GM12874 (cell line): ENCODE data around the gene FOXC1.

ENCODE experiments used
- TF ChIP-seq, protein P1 (sequence below): IDR thresholded peaks from 2 replicates; pipeline ENCODE4 v1.5.1; 2011; ENCODE audit warnings: low read depth, mild to moderate bottlenecking, control low read depth, low read length, moderate library complexity; ENCODE audit not compliant: insufficient read depth

FOXC1 gene

DNA sequence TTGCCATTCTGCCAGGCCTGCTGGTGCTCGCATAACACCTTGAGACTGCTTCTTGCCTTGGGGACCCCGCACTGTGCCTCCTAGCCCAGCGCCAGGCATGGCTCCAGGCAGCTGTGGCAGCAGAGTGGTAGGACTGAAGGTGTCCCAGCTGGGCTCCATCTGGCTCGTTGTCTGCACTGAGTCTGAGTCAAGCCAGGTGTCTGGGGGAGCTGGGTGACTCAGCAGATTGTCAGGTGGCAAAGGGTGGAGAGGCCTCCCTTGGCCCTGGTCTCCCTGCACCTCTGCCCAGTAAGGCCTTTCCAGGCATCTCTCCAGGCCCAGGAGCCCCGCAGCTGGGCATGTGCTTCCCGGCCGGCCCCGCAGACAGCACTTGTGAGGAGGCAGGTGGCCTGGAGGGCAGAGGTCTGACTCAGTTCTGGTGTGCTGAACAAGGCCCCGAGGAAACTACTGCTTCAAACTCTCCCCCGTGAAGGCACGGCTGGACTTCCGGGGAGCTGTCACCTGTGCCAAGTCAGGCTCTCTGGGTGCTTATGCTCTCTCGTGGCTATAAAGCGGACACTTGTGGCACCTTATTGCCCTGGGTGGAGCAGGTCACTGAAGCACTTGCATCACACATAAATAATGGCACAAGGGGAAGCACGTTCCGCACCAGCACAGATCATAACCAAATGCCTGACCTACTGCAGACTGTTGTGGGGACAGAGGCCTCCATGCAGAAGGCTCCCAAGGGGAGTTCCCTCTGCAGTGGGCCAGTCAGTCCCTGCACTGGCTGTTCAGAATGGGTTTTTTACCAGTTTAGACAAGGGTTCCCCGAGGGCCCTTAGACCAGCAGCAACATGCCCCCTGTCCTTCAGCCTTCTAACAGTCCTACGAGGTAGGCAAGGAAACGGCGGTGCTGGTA lies 27.5 kb downstream of the FOXC1 start:
- TF ChIP-seq, protein P1, sequence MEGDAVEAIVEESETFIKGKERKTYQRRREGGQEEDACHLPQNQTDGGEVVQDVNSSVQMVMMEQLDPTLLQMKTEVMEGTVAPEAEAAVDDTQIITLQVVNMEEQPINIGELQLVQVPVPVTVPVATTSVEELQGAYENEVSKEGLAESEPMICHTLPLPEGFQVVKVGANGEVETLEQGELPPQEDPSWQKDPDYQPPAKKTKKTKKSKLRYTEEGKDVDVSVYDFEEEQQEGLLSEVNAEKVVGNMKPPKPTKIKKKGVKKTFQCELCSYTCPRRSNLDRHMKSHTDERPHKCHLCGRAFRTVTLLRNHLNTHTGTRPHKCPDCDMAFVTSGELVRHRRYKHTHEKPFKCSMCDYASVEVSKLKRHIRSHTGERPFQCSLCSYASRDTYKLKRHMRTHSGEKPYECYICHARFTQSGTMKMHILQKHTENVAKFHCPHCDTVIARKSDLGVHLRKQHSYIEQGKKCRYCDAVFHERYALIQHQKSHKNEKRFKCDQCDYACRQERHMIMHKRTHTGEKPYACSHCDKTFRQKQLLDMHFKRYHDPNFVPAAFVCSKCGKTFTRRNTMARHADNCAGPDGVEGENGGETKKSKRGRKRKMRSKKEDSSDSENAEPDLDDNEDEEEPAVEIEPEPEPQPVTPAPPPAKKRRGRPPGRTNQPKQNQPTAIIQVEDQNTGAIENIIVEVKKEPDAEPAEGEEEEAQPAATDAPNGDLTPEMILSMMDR, result no peak

DNA sequence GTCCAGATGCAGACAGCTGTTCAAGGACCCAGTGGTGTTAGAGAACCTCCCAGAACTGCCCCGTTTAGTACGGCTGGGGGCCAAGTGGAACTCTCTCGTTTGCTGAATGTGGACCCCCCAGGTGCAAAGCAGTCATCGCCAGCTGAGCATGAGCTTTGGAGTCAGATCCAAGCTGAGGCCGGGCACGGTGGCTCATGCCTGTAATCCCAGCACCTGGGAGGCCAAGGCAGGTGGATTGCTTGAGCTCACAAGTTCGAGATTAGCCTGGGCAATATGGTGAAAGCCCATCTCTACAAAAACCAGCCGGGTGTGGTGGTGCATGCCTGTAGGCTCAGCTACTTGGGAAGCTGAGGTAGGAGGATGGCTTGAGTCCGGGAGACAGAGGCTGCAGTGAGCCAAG lies 29.7 kb downstream of the FOXC1 start:
- TF ChIP-seq, protein P1, result no peak

DNA sequence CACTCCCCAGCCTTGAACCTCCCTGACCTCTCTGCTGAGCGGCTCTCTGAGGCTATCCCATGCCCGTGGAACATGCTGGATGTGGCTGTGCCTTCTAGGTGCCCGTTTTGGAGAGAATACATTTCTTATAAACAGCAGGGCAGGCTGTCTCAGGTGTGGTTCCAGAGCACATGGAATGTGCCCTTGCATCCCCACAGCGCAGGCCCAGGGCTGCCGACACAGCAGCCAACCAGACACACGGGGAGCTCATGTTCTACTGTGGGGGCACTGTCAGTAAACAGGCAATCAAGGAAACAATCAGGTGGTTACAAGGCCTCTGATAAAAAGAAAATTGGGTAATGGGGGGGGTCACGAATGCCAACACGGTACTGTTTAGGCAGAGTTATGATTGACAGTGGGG lies 30.8 kb downstream of the FOXC1 start:
- TF ChIP-seq, protein P1, result no peak

DNA sequence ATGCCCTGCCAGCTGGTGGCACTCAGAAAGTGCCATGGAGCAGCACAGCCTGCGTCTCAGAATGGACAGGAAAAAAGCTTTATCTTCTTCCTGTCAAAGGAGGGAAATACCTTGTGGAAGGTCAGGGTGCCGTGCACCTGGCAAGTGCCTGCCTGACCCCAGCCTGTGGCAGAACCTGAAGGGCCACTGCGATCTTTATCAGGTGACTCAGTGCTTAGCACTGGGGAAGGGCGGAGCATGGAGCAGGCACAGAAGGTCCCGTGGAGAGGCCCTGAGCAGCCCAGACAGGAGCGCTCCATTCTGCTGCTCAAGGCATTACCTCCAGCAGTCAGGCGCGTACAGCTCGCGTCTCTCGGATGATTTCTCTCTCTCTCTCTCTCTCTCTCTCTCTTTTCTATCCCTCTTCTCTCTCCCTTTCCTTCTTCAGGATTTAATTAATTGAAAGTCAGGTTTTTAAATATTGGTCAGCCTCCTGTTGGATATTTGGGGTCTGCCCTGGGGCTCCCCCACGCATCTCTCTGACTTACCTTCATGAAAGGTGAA lies 31.7 kb downstream of the FOXC1 start:
- TF ChIP-seq, protein P1, result no peak

DNA sequence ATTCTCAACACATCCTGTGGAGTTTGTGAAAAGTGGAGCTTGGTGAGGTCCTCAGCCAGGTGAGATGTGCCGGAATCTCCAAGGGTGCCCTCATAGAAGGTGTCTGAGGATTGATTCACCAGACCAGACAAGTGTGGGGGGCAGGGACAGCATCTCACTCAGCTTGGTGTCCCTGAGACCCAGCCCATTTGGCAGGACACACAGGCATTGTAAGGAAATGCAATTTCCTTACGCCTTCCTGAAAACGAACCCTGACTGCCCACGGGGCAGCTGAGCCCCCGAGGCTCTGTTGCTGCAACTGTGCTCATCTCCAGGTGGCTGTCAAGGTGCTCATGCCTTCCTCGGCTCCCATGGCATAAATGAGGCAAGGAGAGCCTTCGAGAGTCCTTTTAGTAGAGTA lies 33.4 kb downstream of the FOXC1 start:
- TF ChIP-seq, protein P1, result no peak

DNA sequence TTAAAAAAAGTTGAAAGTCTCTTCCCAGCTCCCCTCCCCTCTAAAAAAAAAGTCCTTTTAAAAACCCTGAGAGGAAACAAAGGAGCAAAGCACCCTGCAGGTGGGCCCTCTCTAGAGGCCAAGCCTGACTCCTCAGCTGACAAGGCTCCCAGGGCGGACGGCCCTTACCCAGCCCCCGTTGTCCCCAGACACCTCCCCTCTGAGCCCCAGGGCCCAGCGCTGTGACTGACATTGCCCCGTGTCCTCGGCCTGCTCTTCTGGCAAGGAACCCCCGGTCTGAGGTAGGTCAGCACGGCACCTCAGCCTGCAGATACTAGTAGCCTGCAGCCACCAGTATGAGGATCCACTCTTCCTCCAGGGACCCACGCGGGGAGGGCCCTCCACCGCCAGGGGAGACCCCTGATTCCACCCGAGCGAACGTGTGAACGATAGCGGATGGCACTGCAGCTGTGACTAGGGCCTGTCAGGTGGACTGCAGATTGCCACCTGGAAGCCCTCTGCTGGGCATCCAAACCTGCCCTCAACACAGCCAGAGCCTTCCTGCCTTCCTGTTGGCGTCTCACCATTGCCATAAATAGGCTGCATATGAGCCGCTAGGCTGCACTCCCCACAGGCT lies 34.2 kb downstream of the FOXC1 start:
- TF ChIP-seq, protein P1, result no peak

DNA sequence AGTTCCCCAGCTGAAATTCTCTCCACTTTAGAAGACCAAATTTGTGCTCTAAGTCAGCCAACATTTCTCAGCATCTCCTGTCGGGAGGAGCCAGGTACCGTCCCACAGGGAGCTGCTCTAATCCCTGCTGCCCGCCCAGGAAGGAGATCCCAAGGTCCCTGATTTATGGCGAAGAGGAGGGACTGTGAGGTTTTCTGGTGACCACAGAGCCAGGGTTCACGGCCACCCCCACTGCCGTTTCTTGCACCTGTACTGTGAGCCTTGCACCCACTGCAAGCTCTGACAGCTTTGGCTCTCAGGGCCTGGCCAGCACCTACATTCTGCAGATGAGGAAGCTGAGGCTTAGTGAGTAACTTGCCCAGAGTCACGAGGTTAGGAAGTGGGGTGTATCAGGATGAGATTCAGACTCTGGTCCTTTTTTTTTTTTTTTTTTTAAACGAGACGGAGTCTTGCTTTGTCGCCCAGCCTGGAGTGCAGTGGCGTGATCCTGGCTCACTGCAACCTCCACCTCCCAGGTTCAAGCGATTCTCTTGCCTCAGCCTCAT lies 34.9 kb downstream of the FOXC1 start:
- TF ChIP-seq, protein P1, result no peak
